SK-N-SH treated with all-trans-retinoic acid at 6 μM for 48 hours (cell line): ENCODE data around the gene SP1.

Experiments used
- ARNTL ChIP-seq: fragments of 450-650 bp; formaldehyde crosslinking; IDR thresholded peaks from 2 replicates; pipeline ENCODE4 v1.5.0; 2020; ENCODE audit warnings: low read depth, mild to moderate bottlenecking, moderate library complexity, borderline replicate concordance
- ESRRG ChIP-seq: fragments of 250-450 bp; sonication (Bioruptor Pico); IDR thresholded peaks from 2 replicates; pipeline ENCODE4 v1.6.1; 2021; ENCODE audit warnings: mild to moderate bottlenecking
- PATZ1 ChIP-seq: fragments of 250-450 bp; sonication (Bioruptor Pico); IDR thresholded peaks from 2 replicates; pipeline ENCODE4 v1.8.0; 2020; ENCODE audit warnings: mild to moderate bottlenecking, moderate library complexity, borderline replicate concordance
- ZFP3 ChIP-seq: fragments of 250-450 bp; sonication (Bioruptor Pico); IDR thresholded peaks from 2 replicates; pipeline ENCODE4 v1.5.0; 2020; ENCODE audit warnings: mild to moderate bottlenecking, moderate library complexity
- ZFP30 ChIP-seq: fragments of 450-650 bp; formaldehyde crosslinking; IDR thresholded peaks from 2 replicates; pipeline ENCODE4 v1.5.0; 2022; ENCODE audit warnings: mild to moderate bottlenecking, moderate library complexity
- ZNF565 ChIP-seq: fragments of 450-650 bp; formaldehyde crosslinking; conservative IDR thresholded peaks from 2 replicates; pipeline ENCODE4 v1.5.0; 2020; ENCODE audit warnings: low read depth, mild to moderate bottlenecking, moderate library complexity

- no peak for TF ChIP-seq ARNTL
- no peak for TF ChIP-seq ZFP3 (CRISPR knock-in tag)
- no peak for TF ChIP-seq ZNF565
- TF ChIP-seq ESRRG (CRISPR knock-in tag) = no peak
- no peak for TF ChIP-seq ZFP30 (CRISPR knock-in tag)
- no peak for TF ChIP-seq PATZ1 (CRISPR knock-in tag)
These were observed 49.3 kb upstream of the SP1 start for GRCh38 chr12:53330671-53331070.
